Uterus (tissue), 4 donors: ENCODE data around the gene MAPK11. TPM values are rescaled to one million over a fixed set of nuclear protein-coding genes. Genes with fewer than 3 reads are reported as not detected.
A peak's percentile ranks its signal among the peaks of the same experiment; 100 is the strongest.

Source experiments
- DNase-seq, 2 donors: peaks; one replicate each; pipeline ENCODE4 v3.0.0-alpha.2; 2019 to 2020
- H3K27ac ChIP-seq, 2 donors: fragments of 200-600 bp; sonication (generic); 1 replicate in 1 of 2; 2 replicates in 1 of 2; pipeline ENCODE4 v1.5.1; 2016 to 2018
- H3K27me3 ChIP-seq, 2 donors: fragments of 200-600 bp; sonication (generic); one replicate each; pipeline ENCODE4 v1.5.1; 2018 to 2019; ENCODE audit warnings: control low read depth in 1 of 2
- H3K36me3 ChIP-seq, 2 donors: fragments of 200-600 bp; sonication (generic); one replicate each; pipeline ENCODE4 v1.5.1; 2019; ENCODE audit warnings: control low read depth in 1 of 2
- H3K4me1 ChIP-seq, 2 donors: fragments of 200-600 bp; sonication (generic); one replicate each; pipeline ENCODE4 v1.5.1; 2018 to 2019; ENCODE audit warnings: control low read depth in 1 of 2
- H3K4me3 ChIP-seq, 2 donors: fragments of 200-600 bp; sonication (generic); 1 replicate in 1 of 2; 2 replicates in 1 of 2; pipeline ENCODE4 v1.5.1; 2018 to 2019; ENCODE audit warnings: mild to moderate bottlenecking in 1 of 2
- H3K9me3 ChIP-seq, 2 donors: fragments of 200-600 bp; sonication (generic); one replicate each; pipeline ENCODE4 v1.5.1; 2019; ENCODE audit warnings: control low read depth in 1 of 2
- CTCF ChIP-seq, 4 experiments: fragments of 200-600 bp in 2 of 4; fragments of 450-650 bp in 2 of 4; sonication (generic) in 2 of 4; IDR thresholded peaks; one replicate each; pipeline ENCODE4 v1.5.1; 2016 to 2019; ENCODE audit warnings: antibody characterized with exemption in 4 of 4, mild to moderate bottlenecking in 2 of 4, moderate library complexity in 1 of 4
- POLR2A ChIP-seq, 2 donors: fragments of 450-650 bp; IDR thresholded peaks; one replicate each; pipeline ENCODE4 v1.6.1; 2016; ENCODE audit warnings: antibody characterized with exemption in 2 of 2, mild to moderate bottlenecking in 1 of 2, moderate library complexity in 1 of 2
- intact Hi-C: fragments of 100-400 bp; cut with DNase I; formaldehyde crosslinking; loops from one replicate; pipeline ENCODE4 v1.15.1; 2023; ENCODE audit warnings: low total_unique reads
- total RNA-seq, 4 donors: library from RNA; depleted of rRNA in 3 of 4; stranded (reverse); fragments of >200 nt in 3 of 4; gene quantifications; one replicate each; pipeline versions ENCODE4 v1.1.0 to v1.2.4, GENCODE V29; 2014 to 2023
- donor health status: DM: yes; HTN: yes; CAD: no.

Gene MAPK11
- total RNA-seq, result 10 to 100 TPM in 3 of 4 donors, 1 to 10 TPM in 1; 7.9 to 39.5 (median 22.4) TPM

DNA sequence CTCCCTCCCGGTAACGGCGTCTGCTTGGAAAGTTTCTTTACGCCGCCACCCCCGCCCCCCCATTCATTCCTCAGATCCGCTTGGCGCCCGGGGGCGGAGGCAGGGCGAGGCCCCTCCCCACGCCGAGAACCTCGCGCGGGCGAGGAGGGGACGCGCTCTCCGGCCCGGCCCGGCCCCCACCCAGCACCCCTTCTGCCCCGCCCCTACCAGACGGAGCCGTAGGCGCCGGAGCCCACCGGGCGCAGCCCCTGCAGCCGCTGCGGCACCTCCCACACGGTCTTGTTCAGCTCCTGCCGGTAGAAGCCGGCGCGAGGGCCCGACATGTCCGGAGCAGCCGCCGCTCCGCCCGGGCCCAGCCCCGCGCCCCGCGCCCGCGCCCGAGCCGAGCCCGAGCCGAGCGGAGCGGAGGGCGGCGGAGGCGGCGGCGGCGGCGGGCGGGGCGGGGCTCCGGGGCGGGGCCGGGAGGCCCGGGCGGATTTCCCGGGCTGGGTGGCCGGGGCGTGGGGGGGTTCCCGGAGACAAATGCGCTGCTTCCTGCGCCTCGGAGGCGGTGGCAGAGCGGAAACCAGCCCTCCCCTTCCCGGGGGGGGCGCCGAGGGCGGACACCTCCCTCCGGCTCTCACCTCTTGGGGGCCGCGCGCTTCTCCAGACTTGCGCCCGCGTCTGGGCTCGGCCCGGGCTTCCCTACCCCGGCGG is at the start of gene MAPK11:
Gene MAPK11 (minus strand): TSS at position 411 of the 696 bp plus-strand sequence. CDS start 88 bp downstream, at position 323.
- Histone ChIP-seq H3K36me3 (no peaks in the 10 kb centered on the region), H3K27ac (peak within 1 kb of the TSS; percentile 72 to 80), H3K4me1 (peaks cover 0 to 32% of the 10 kb centered on the region in 2 donors), H3K9me3 (no peaks in the 10 kb centered on the region), H3K27me3 (no peaks in the 10 kb centered on the region), H3K4me3 (peak within 1 kb of the TSS; percentile 45 to 48)
- peak; percentile 60 to 61 for DNase-seq
- intact Hi-C loops, result loop anchor here (10.0 kb wide), 1 partner anchor 235 kb away; the partner anchor contains the start of genes LMF2 and NCAPH2
- TF ChIP-seq POLR2A (IDR thresholded peaks at IDR 0.05) (no peak), CTCF (IDR thresholded peaks at IDR 0.05) (no peak)

- Histone ChIP-seq H3K36me3 (no peaks in the 10 kb centered on the region), H3K4me1 (no peaks in the 10 kb centered on the region), H3K27me3 (no peaks in the 10 kb centered on the region), H3K27ac (no peak overlapping the region), H3K4me3 (no peak overlapping the region), H3K9me3 (no peaks in the 10 kb centered on the region)
- TF ChIP-seq CTCF (IDR thresholded peaks at IDR 0.05) (no peak), POLR2A (IDR thresholded peaks at IDR 0.05) (no peak)
- intact Hi-C loops, result no loop called here
- DNase-seq, result no peak
Measured at GRCh38 chr22:50319503-50319951, 49.3 kb upstream of the MAPK11 start.

DNA sequence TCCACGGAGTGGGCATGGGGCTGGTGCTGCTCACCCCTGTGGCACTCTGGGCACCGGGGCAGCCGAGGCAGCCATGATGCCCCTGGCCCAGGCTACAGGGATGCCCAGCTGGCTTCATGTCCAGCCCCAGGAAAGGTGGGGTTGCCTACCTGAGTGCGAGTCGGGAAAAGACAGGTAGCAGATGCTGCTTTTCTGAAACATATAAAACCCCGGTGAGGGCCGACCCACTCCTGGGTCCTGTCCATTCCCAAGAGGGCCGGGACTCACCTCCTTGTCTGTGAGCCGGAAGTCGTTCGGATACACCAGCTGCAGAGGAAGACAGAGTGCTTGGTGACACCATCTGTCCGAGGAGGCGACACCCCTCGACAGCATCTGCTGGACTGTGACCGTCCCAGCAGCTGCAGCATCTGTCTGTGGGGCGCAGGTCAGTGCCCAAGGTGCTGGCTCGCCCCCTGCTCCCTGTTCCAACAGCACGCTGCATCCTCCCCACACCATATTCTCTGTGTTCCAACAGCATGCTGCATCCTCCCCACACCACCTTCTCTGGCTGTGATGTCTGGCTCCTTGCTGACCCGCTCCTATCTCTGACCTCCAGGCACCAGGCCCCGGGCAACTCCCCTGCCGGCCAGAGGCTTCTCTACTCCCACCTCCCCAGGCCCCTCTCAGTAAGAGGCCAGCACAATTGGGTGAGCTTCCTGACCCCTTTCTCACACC is 48.7 kb upstream of the MAPK11 start:
- Histone ChIP-seq H3K9me3 (no peaks in the 10 kb centered on the region), H3K27ac (no peak overlapping the region), H3K27me3 (no peaks in the 10 kb centered on the region), H3K4me1 (no peaks in the 10 kb centered on the region), H3K4me3 (no peak overlapping the region), H3K36me3 (no peaks in the 10 kb centered on the region)
- no peak for DNase-seq
- TF ChIP-seq CTCF (IDR thresholded peaks at IDR 0.05), result no peak
- no peak for TF ChIP-seq POLR2A (IDR thresholded peaks at IDR 0.05)
- intact Hi-C loops, result no loop called here

GRCh38 chr22:50318356-50318697 is 48.1 kb upstream of the MAPK11 start:
- H3K27ac ChIP-seq, result no peak overlapping the region
- intact Hi-C loops, result no loop called here
- no peaks in the 10 kb centered on the region for H3K4me1 ChIP-seq
- no peaks in the 10 kb centered on the region for H3K36me3 ChIP-seq
- TF ChIP-seq CTCF (IDR thresholded peaks at IDR 0.05), result no peak
- TF ChIP-seq POLR2A (IDR thresholded peaks at IDR 0.05), result no peak
- H3K27me3 ChIP-seq, result no peaks in the 10 kb centered on the region
- H3K4me3 ChIP-seq, result no peak overlapping the region
- no peaks in the 10 kb centered on the region for H3K9me3 ChIP-seq
- DNase-seq, result no peak

DNA sequence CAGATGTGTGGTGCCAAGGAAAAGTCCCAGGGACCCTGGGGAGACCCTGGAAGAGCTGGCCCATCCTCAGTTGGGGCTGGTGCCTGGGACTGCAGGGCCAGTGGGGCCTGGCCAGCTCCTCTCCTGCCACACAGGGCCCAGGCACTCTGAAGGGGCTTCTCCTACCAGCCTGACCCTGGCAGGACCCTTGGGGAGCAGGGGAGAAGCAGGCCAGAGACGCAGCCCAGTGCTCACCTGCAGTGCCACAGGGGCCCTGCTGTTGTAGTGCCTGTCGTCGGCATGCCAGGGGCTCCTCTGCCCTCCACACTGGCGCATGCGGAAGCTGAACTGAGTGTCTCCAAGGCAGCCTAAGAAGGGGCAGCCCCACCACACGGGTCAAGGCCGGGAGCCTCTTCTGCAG is 47.5 kb upstream of the MAPK11 start:
- no peaks in the 10 kb centered on the region for H3K27me3 ChIP-seq
- TF ChIP-seq POLR2A (IDR thresholded peaks at IDR 0.05) (no peak), CTCF (IDR thresholded peaks at IDR 0.05) (no peak)
- intact Hi-C loops, result no loop called here
- no peaks in the 10 kb centered on the region for H3K4me1 ChIP-seq
- H3K36me3 ChIP-seq, result no peaks in the 10 kb centered on the region
- no peak overlapping the region for H3K4me3 ChIP-seq
- no peaks in the 10 kb centered on the region for H3K9me3 ChIP-seq
- no peak for DNase-seq
- no peak overlapping the region for H3K27ac ChIP-seq
